ENCODE data around the gene AHCYL1. TPM values are rescaled to one million over a fixed set of nuclear protein-coding genes. Genes with fewer than 3 reads are reported as not detected.

AHCYL1 gene
- total and polyA plus RNA-seq, 10 donors = 16.2 to 65.3 (median 50.0) TPM

DNA sequence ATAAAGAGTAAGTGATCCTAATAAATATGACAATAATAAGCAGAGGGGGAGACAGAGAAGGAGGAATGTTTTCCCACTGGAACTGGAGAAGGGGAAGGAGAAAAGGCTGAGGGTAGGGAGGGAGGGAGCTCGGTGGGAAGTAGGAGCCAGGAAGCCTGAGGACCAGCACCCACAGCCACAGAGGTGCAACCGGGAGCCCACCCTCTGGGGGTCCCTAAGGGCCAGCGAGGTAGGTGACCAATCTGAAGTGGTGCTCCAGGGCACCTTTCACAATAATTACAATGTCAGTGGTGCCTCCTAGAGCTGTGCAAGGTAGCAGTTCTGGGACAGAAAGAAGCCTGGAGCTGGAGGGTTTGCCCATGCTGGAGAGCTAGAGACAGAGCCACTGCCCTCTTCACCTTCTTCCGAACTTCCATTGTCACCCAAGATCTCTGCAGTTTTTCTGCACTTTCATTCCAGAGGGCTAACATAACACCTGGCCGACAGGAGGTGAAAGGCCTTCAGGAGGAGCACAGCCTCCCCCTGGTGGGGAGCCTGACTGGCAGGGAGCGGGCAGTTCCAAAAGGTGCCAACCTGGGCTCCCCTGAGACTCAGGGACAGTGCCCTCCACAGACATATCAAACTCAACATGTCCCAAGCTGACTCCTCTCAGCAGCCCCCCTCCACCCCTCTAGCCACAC is 4.1 kb upstream of the AHCYL1 start:
- no peak for TF ChIP-seq POLR2A (IDR thresholded peaks at IDR 0.05)
- TF ChIP-seq, protein P1, sequence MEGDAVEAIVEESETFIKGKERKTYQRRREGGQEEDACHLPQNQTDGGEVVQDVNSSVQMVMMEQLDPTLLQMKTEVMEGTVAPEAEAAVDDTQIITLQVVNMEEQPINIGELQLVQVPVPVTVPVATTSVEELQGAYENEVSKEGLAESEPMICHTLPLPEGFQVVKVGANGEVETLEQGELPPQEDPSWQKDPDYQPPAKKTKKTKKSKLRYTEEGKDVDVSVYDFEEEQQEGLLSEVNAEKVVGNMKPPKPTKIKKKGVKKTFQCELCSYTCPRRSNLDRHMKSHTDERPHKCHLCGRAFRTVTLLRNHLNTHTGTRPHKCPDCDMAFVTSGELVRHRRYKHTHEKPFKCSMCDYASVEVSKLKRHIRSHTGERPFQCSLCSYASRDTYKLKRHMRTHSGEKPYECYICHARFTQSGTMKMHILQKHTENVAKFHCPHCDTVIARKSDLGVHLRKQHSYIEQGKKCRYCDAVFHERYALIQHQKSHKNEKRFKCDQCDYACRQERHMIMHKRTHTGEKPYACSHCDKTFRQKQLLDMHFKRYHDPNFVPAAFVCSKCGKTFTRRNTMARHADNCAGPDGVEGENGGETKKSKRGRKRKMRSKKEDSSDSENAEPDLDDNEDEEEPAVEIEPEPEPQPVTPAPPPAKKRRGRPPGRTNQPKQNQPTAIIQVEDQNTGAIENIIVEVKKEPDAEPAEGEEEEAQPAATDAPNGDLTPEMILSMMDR (IDR thresholded peaks at IDR 0.05 in 8 of 11, conservative IDR thresholded peaks at IDR 0.05 in 3 of 11) = peak in 7 of 11 experiments; percentile 9 to 38 (median 31)
- Histone ChIP-seq H3K27me3 (replicated peaks in 1 of 7) (peaks cover 0 to 11% (median 0%) of the 10 kb centered on the region in 7 donors), H3K36me3 (no peaks in the 10 kb centered on the region), H3K27ac (no peak overlapping the region), H3K4me3 (no peak overlapping the region), H3K4me1 (peaks cover 4 to 35% (median 20%) of the 10 kb centered on the region in 6 donors), H3K9me3 (no peaks in the 10 kb centered on the region)
- intact Hi-C loops (cut with DNase I; ENCODE audit: low total_unique reads) = loop anchor here (10.0 kb wide), 2 partner anchors 336 to 436 kb away; partner anchors contain the start of gene GNAI3
- no peak for DNase-seq
- 65 to 74% (median 66%) methylated on average over 6 of the region's 6 CpGs for WGBS, 5 donors

DNA sequence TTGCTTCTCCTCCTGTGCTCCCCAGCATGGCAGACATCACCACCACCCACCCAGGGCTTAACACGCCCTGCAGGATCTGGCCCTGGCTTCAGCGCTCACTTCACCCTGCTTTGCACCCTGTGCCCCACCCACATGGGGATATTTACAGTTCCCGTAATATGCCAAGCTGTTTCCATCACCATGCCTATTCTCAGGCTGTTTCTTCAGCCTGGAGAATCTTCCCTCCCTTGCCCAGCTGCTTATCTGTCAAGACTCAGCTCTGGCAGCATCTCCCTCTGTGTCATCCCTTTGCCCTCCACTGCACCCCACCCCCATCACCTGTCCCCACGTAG is 3.6 kb upstream of the AHCYL1 start:
- Histone ChIP-seq H3K36me3 (no peaks in the 10 kb centered on the region), H3K4me3 (no peak overlapping the region), H3K4me1 (peaks cover 9 to 40% (median 25%) of the 10 kb centered on the region in 6 donors), H3K27me3 (replicated peaks in 1 of 7) (peaks cover 0 to 11% (median 0%) of the 10 kb centered on the region in 7 donors), H3K27ac (no peak overlapping the region), H3K9me3 (no peaks in the 10 kb centered on the region)
- TF ChIP-seq, protein P1 (IDR thresholded peaks at IDR 0.05 in 8 of 11, conservative IDR thresholded peaks at IDR 0.05 in 3 of 11) = peak in 1 of 11 experiments; percentile 12
- no peak for TF ChIP-seq POLR2AphosphoS5 (IDR thresholded peaks at IDR 0.05)
- intact Hi-C loops (cut with DNase I; ENCODE audit: low total_unique reads) = loop anchor here (10.0 kb wide), 2 partner anchors 336 to 436 kb away; partner anchors contain the start of gene GNAI3
- WGBS, 5 donors = 84 to 90% (median 86%) methylated on average over 4 of the region's 4 CpGs
- no peak for DNase-seq

DNA sequence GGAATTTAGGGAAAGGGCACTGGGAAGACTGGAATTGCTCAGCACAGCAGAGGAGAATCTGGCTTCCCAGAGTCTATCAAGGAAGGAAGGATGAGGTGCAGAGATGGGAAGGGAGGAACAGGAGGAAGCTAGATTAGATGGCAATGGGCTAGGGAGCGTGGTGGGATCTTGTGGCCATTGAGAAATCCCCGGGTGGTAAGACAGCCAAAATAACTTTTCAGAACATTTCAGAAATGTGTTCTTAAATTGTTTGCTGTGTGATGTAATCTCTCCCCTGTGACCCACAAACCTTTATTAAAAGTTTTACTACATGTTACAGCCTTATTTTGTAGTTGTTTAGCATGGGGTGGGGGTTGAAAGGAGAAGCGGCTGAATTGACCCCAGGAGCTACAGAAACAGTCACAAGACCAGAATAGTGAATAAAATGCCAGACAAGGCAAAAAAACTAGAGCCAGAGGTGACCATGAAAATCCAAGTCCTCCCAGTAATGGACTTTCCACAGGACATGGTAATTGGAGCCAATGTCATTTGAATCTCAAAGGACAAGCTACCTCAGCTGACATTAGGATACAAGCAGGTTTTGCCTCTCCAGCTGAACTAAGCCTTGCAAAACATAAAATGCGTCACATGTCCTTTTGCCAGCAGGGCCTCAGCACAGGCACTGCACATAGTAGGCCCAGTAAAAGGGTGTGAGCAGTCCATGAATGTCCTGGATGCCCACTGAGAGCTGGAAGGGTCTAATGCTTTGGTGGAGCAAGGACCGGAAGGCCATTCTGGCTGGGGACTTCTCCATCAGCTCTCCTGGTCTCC is 980 bp upstream of the AHCYL1 start:
- WGBS, 5 donors = 58 to 67% (median 64%) methylated on average over 5 of the region's 5 CpGs
- intact Hi-C loops (cut with DNase I; ENCODE audit: low total_unique reads) = loop anchor here (2.0 to 10.0 kb wide), 3 partner anchors 207 to 439 kb away; partner anchors contain the start of gene GNAI3
- H3K9me3 ChIP-seq = no peaks in the 10 kb centered on the region
- H3K27me3 ChIP-seq (replicated peaks in 1 of 7) = peaks cover 0 to 4% (median 0%) of the 10 kb centered on the region in 7 donors
- H3K4me3 ChIP-seq = no peak overlapping the region
- H3K27ac ChIP-seq = peak overlapping the region in 7 of 8 donors; percentile 36 to 96 (median 94)
- peaks cover 0 to 6% (median 0%) of the 10 kb centered on the region in 6 donors for H3K36me3 ChIP-seq
- DNase-seq = no peak
- peaks cover 18 to 66% (median 49%) of the 10 kb centered on the region in 6 donors for H3K4me1 ChIP-seq
- TF ChIP-seq POLR2A (IDR thresholded peaks at IDR 0.05) = no peak
- TF ChIP-seq POLR2AphosphoS5 (IDR thresholded peaks at IDR 0.05) = no peak
- TF ChIP-seq, protein P1 (IDR thresholded peaks at IDR 0.05 in 8 of 11, conservative IDR thresholded peaks at IDR 0.05 in 3 of 11) = no peak

DNA sequence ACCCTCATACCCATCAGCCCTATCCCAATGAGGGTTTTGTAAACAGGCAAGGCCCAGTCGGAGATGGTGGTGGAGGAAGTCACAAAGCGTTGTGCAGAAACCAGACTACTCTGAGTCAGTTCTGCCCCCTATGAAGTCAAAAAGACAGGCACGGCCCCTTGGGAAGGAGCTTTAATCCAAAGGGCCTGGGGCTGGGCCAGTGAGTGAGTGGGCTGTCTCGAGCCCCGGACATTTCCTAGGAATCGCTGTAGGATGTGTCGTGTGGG is 442 bp upstream of the AHCYL1 start:
- TF ChIP-seq, protein P1 (IDR thresholded peaks at IDR 0.05 in 8 of 11, conservative IDR thresholded peaks at IDR 0.05 in 3 of 11) = no peak
- TF ChIP-seq POLR2AphosphoS5 (IDR thresholded peaks at IDR 0.05) = no peak
- H3K36me3 ChIP-seq = peaks cover 0 to 6% (median 0%) of the 10 kb centered on the region in 6 donors
- peak overlapping the region; percentile 36 to 96 (median 94) for H3K27ac ChIP-seq
- WGBS, 5 donors = 11 to 18% (median 16%) methylated on average over 7 of the region's 7 CpGs
- H3K4me1 ChIP-seq = peaks cover 18 to 71% (median 50%) of the 10 kb centered on the region in 6 donors
- H3K4me3 ChIP-seq = peak overlapping the region in 2 of 8 donors; percentile 72 to 77
- peaks cover 0 to 2% (median 0%) of the 10 kb centered on the region in 7 donors for H3K27me3 ChIP-seq (replicated peaks in 1 of 7)
- no peaks in the 10 kb centered on the region for H3K9me3 ChIP-seq
- DNase-seq = no peak
- intact Hi-C loops (cut with DNase I; ENCODE audit: low total_unique reads) = loop anchor here (2.0 to 10.0 kb wide), 3 partner anchors 207 to 439 kb away; partner anchors contain the start of gene GNAI3
